Esophagus (tissue), 2 donors: Measurements from ENCODE around the gene COL2A1. TPM values are rescaled to one million over a fixed set of nuclear protein-coding genes. Genes with fewer than 3 reads are reported as not detected.
"Not testable (repeated sequence)": the region's sequence is repeated elsewhere in the genome, so short reads cannot be mapped to it uniquely, and the experiment has no call there.

Experiments used
- H3K27ac ChIP-seq, 2 donors: one replicate each; pipeline ENCODE4 v1.5.1; 2013; ENCODE audit warnings: low read depth in 2 of 2, mild to moderate bottlenecking in 2 of 2, inconsistent platforms in 1 of 2, low read length in 1 of 2, moderate library complexity in 1 of 2
- H3K27me3 ChIP-seq, 2 donors: one replicate each; pipeline ENCODE4 v1.6.1; 2013; ENCODE audit warnings: low read length in 2 of 2, control low read depth in 1 of 2, mild to moderate bottlenecking in 1 of 2; ENCODE audit not compliant: insufficient read depth in 2 of 2, control insufficient read depth in 1 of 2
- H3K36me3 ChIP-seq, 2 donors: one replicate each; pipeline ENCODE4 v1.6.1; 2013; ENCODE audit warnings: low read length in 1 of 2; ENCODE audit not compliant: control insufficient read depth in 2 of 2, insufficient read depth in 2 of 2
- H3K4me1 ChIP-seq, 2 donors: one replicate each; pipeline ENCODE4 v1.6.1; 2013; ENCODE audit warnings: low read length in 1 of 2; ENCODE audit not compliant: control insufficient read depth in 2 of 2, insufficient read depth in 2 of 2
- H3K4me3 ChIP-seq, 2 donors: one replicate each; pipeline ENCODE4 v1.5.1; 2013; ENCODE audit warnings: low read length in 2 of 2, mild to moderate bottlenecking in 2 of 2, low read depth in 1 of 2, moderate library complexity in 1 of 2
- H3K9me3 ChIP-seq, 2 donors: one replicate each; pipeline ENCODE4 v1.6.1; 2013; ENCODE audit warnings: mild to moderate bottlenecking in 2 of 2, low read depth in 1 of 2, low read length in 1 of 2, moderate library complexity in 1 of 2; ENCODE audit not compliant: control insufficient read depth in 2 of 2, insufficient read depth in 1 of 2
- WGBS, 2 donors: extraction: QIAGEN DNeasy Blood & Tissue Kit; methylation state at CpG; one replicate each; pipeline ENCODE4 v1.1.7; 2013; 5-methylcytosine and 5-hydroxymethylcytosine counted together
- polyA plus RNA-seq, 2 donors: library from polyadenylated mRNA; stranded (reverse); fragments of 200-250 nt; gene quantifications; one replicate each; pipeline ENCODE4 v1.2.3, GENCODE V29; 2013
- donor health status: healthy with polysubstance abuse.
- donor health status: Bipolar disorder and iron deficiency.

Gene COL2A1
- polyA plus RNA-seq, 2 donors = 0.01 TPM; not detected in 1

DNA sequence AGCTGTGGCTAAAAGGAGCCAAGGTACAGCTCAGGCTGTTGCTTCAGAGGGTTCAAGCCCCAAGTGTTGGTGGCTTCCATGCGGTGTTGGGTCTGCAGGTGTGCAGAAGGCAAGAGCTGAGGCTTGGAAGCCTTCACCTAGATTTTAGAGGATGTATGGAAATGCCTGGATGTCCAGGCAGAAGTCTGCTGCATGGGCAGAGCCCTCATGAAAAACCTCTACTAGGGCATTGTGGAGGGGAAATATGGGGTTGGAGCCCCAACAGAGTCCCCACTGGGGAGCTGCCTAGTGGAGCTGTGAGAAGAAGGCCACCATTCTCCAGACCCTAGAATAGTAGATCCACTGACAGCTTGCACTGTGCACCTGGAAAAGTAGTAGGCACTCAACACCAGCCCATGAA lies 46.6 kb downstream of the COL2A1 start:
- H3K4me3 ChIP-seq, H3K36me3 ChIP-seq, H3K9me3 ChIP-seq, H3K4me1 ChIP-seq, H3K27ac ChIP-seq, H3K27me3 ChIP-seq: not testable (repeated sequence)
- WGBS, 2 donors = 95 to 99% methylated on average over 1 of the region's 1 CpG

DNA sequence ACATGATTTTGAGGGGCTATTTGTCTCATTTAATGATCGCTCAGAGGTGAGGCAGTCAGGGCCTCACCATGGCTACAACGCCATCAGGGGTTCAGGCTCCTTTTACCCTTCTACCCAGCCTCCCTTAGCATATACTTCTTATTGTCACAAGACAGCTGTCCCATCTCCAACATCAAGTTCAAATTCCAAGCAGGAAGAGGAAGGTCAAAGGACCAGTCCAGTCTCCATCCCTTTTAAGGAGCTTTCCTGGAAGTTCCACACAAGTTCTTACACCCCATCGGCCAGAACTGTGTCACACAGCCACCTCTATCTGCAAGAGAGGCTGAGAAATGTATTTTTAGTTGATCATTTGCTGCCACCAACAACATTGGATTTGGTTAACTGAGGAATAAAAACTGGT lies 49.2 kb downstream of the COL2A1 start:
- H3K27me3 ChIP-seq = no peaks in the 10 kb centered on the region
- H3K4me3 ChIP-seq = no peak overlapping the region
- peaks cover 1 to 5% of the 10 kb centered on the region in 2 donors for H3K4me1 ChIP-seq
- no peaks in the 10 kb centered on the region for H3K9me3 ChIP-seq
- H3K36me3 ChIP-seq = no peaks in the 10 kb centered on the region
- WGBS, 2 donors = 86 to 88% methylated on average over 3 of the region's 3 CpGs
- no peak overlapping the region for H3K27ac ChIP-seq

DNA sequence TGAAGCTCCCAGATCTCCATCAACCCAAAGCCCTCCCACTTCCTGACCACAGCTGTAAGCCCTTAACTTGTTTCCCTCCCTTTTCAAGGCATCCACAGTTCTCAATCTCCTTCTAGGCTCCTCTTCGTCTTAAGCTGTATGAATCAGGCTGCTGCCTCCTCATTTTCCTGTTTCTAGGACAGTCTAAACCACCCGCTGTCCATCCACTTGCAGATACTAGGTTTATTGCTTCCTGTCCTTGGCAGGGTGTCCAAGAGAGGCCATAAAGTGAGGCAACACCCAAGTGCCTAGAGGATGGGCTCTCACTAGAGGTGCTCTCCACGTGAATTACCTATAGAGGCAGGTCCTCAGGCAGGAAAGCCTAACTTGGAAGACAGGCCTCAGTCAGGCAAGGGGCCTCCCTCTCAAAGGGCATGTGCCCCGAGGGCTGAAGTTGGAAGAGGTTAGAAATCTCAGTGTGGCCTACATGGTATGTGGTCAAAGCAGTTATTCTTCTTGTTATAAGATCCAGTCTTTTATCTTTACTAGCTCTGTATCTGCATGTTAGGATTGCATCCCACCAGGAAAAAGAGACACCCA lies 49.7 kb downstream of the COL2A1 start:
- WGBS, 2 donors = 72 to 82% methylated on average over 4 of the region's 4 CpGs

DNA sequence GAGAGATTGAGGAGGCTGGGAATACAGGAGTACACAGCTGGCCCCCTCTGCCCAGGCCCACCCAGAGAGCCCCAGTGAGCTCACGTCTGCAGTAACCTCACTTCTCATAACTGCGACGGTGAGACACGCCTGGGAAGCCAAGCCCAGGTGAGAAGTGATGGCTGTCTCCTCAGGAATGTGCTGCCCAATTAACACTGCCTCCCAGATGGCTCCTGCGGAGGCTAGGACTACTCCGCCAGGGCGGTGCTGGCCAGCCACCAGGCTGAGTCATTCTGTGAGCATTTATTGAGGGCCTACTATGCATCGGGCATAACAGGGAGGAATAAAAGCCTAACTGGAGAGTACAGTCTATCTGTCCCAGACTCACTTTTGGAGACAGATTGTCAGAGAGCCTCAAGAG lies 50.2 kb downstream of the COL2A1 start:
- H3K27ac ChIP-seq = no peak overlapping the region
- H3K4me1 ChIP-seq = peaks cover 5 to 8% of the 10 kb centered on the region in 2 donors
- WGBS, 2 donors = 74 to 78% methylated on average over 8 of the region's 8 CpGs
- no peaks in the 10 kb centered on the region for H3K9me3 ChIP-seq
- H3K36me3 ChIP-seq = no peaks in the 10 kb centered on the region
- no peak overlapping the region for H3K4me3 ChIP-seq
- H3K27me3 ChIP-seq = no peaks in the 10 kb centered on the region

More for the DNA sequence above, 49.7 kb downstream of the COL2A1 start:
- no peak overlapping the region for H3K27ac ChIP-seq
- no peaks in the 10 kb centered on the region for H3K27me3 ChIP-seq
- no peaks in the 10 kb centered on the region for H3K9me3 ChIP-seq
- no peaks in the 10 kb centered on the region for H3K36me3 ChIP-seq
- no peak overlapping the region for H3K4me3 ChIP-seq
- H3K4me1 ChIP-seq = peaks cover 5% of the 10 kb centered on the region in 2 donors

DNA sequence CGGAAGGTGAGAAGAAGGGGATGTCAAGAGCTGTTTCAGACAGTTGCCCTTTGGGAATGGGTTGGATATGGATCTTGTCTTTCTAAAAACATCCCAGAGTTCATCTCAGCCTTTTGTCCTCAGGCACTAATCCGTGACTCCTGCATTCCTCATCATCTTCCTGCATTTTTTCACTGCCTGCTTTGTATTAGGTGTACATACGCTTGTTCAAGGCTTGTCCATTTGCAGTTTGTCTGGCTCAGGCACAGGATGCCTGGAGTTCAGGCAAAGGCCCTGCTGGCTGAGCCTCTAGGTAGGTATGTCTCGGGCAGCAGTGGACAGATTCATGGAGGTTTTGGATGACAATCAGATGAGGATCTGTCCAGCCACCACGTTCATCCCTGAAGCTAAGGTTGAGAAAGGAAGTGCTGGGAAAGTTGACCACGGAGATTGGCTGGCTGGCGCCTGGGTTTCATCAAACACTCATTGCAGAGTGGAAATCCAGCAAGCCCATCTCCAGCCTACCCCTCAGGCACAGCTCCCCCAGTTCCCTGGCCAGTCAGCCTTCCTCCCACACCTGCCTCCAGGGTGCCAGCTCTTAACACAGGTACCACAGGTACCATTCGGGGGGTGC lies 53.3 kb downstream of the COL2A1 start:
- WGBS, 2 donors = 67 to 69% methylated on average over 8 of the region's 8 CpGs

DNA sequence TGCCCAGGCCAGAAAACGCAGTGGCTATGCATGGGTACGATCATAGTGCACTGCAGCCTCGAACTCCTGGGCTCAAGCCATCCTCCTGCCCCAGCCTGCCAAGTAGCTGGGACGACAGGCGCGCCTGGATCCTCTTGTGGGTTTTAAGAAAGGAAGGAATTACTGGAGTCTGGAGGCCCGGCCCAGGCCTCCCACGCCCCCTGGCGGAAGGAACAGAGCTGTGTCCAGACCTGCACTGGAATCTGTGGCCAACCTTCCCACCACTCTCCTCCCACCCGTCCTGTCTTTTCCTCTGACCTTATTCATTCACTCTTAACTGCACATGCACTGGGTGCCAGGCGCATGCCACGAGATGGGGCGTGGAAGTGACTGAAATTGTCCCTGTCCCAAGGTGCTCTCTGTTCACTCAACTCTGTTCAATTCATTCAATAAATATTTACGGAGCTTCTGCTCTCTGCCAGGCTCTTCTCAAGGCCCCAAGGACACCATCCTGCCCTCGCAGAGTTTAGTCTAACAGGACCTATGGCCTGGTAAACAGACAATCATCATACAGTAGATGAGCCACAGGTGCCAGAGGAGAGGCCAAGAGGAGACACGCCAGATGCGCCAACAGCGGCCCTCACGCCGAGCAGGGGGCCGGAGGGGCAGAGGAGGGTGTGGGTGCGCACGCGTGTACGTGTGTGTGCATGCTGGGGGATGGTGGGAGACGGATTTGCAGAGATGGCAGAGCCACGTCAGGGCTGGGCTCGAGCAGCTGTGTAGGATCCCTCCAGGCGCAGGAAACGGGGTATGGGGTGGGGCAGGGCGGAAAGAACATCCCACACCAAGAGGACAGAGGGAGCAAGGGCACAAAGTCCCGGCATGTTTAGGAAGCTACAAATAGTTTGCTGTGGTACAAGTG lies 54.6 kb downstream of the COL2A1 start:
- Histone ChIP-seq H3K4me3 (no peak overlapping the region), H3K27ac (peak overlapping the region in 1 of 2 donors; percentile 16), H3K4me1 (peaks cover 10% of the 10 kb centered on the region in 2 donors), H3K27me3 (no peaks in the 10 kb centered on the region), H3K36me3 (no peaks in the 10 kb centered on the region), H3K9me3 (no peaks in the 10 kb centered on the region)
- 33 to 36% methylated on average over 32 of the region's 32 CpGs for WGBS, 2 donors

More for the DNA sequence above, 53.3 kb downstream of the COL2A1 start:
- H3K9me3 ChIP-seq = no peaks in the 10 kb centered on the region
- H3K4me1 ChIP-seq = peaks cover 7 to 10% of the 10 kb centered on the region in 2 donors
- H3K36me3 ChIP-seq = no peaks in the 10 kb centered on the region
- no peak overlapping the region for H3K27ac ChIP-seq
- no peak overlapping the region for H3K4me3 ChIP-seq
- H3K27me3 ChIP-seq = no peaks in the 10 kb centered on the region

DNA sequence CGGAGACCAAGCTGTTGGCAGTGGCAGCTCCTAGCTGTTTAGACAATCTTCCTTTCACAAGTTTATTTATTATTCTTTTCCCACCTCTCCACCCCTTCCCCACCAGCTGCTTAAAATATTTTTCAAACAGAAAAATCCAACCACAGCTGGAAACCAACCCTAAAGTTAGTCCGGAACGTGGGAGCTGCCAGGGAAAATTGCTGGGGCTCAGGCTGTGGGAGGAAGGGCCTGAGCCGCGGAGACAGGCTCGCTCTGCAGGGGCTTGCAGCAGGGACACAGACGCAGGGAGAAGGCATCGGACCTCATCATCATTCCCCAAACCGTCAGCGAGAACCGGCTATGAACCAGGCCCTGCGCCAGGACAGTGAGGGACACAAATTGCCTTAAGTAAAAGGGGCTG lies 56.9 kb downstream of the COL2A1 start:
- no peaks in the 10 kb centered on the region for H3K36me3 ChIP-seq
- no peaks in the 10 kb centered on the region for H3K9me3 ChIP-seq
- peaks cover 5 to 16% of the 10 kb centered on the region in 2 donors for H3K4me1 ChIP-seq
- no peak overlapping the region for H3K4me3 ChIP-seq
- no peaks in the 10 kb centered on the region for H3K27me3 ChIP-seq
- no peak overlapping the region for H3K27ac ChIP-seq
- WGBS, 2 donors = 57 to 67% methylated on average over 12 of the region's 12 CpGs

DNA sequence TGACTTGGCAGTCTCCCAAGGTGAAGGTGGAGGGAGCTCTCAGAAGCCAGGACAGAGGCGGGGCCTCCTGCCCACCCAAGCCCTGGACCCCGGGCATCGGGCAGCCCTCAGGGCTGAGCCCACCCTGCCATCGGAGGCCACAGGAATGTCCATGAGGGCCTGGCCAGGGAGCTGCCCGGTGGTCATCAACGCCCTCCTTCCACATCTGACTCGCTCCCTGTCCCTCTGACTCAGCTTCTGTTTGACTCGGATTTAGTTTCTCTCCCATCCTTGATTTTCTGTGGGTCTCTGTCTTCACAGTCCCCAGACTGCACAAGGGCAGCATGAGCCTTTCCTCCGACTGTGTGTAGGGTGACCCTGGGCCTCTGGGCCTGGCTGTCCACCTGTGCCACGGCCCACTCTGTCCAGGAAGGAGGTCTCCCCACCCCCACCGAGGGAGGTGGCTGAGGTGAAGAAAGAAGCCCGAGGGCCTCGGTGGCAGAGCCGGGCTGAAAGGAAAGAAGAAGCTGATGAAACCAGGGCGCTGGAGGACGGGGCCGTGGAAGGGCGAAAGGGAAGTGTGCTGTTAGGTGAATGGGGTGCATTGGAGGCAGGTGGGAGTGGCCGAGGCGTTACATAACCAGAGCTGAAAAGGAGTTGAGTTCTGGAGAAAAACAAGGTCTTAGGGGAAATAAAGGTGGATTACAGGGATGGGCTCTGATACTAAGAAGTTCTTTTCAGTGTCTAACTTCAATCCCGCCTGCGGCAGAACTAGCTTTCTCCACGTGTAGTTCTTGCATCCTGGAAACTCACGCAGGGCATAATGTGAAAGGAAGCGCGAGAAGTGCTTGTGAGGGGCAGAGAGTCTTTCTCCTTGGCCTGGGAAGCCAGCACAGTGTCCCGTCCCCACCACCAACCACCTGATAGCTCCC lies 57.6 kb downstream of the COL2A1 start:
- no peak overlapping the region for H3K27ac ChIP-seq
- no peak overlapping the region for H3K4me3 ChIP-seq
- H3K4me1 ChIP-seq = peaks cover 5 to 16% of the 10 kb centered on the region in 2 donors
- H3K36me3 ChIP-seq = no peaks in the 10 kb centered on the region
- WGBS, 2 donors = 49 to 64% methylated on average over 24 to 27 of the region's 27 CpGs
- no peaks in the 10 kb centered on the region for H3K9me3 ChIP-seq
- H3K27me3 ChIP-seq = no peaks in the 10 kb centered on the region

DNA sequence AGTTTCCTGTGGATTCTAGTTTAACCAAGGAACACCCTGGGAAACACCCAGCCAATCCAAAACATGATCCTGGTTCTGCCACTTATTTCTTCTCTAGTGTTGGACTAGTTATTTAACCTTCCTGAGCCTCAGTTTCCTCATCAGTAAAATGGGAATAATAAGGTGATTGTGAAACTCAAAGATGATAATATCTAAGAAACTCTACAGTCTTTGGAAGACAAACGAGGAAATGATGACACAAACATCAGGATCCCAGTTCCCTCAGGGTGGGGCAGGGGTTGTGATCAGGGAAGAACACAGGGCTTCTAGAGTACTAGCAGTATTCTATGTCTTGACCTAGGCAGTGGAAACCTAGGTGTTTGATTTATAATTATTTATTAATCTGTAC lies 58.9 kb downstream of the COL2A1 start:
- Histone ChIP-seq H3K4me3 (no peak overlapping the region), H3K27me3 (no peaks in the 10 kb centered on the region), H3K27ac (no peak overlapping the region), H3K4me1 (peaks cover 5 to 16% of the 10 kb centered on the region in 2 donors), H3K36me3 (no peaks in the 10 kb centered on the region), H3K9me3 (no peaks in the 10 kb centered on the region)
- 35 to 40% methylated on average over 1 of the region's 1 CpG for WGBS, 2 donors
